ENCODE results near the gene PWWP2A. TPM values are rescaled to one million over a fixed set of nuclear protein-coding genes. Genes with fewer than 3 reads are reported as not detected.

Gene PWWP2A
- total RNA-seq, 1 experiment from 2014 or later, result 15.3 TPM

- BruUV-seq (replicated peaks), result no TSS peak
- H3K9ac ChIP-seq (ENCODE audit: low read length), result no peak overlapping the region
- H3K4me3 ChIP-seq (ENCODE audit: low read length), result no peak overlapping the region
- H3K27me3 ChIP-seq (ENCODE audit: low read length), result no peaks in the 10 kb centered on the region
- no peak overlapping the region for H3K27ac ChIP-seq (ENCODE audit: low read length)
- H3K4me2 ChIP-seq (ENCODE audit: low read length), result no peak overlapping the region
- intact Hi-C loops (cut with micrococcal nuclease), result no loop called here
- no peaks in the 10 kb centered on the region for H3F3A ChIP-seq (ENCODE audit: low read length, unreplicated experiment)
- no peaks in the 10 kb centered on the region for H3K9me3 ChIP-seq (ENCODE audit: low read length)
- ChIA-PET POLR2A (ENCODE audit: unreplicated experiment) (interaction anchor here (0.6 kb wide), 1 partner anchor 47 kb away, joined by 5 read pairs; no protein-coding TSS in a partner anchor), CTCF (no interaction called here)
- no peaks in the 10 kb centered on the region for H3K79me2 ChIP-seq (ENCODE audit: low read length)
- DNase-seq, result no peak
- H2AFZ ChIP-seq (ENCODE audit: low read length), result no peak overlapping the region
- H3K9me2 ChIP-seq (replicated peaks; ENCODE audit: low read length), result no peaks in the 10 kb centered on the region
- no peak for ATAC-seq
- no peak for TF ChIP-seq EZH2phosphoT487 (IDR thresholded peaks at IDR 0.05; ENCODE audit: borderline replicate concordance, low read length)
- no peak for TF ChIP-seq CTCF (conservative IDR thresholded peaks at IDR 0.05; ENCODE audit: low read depth, low read length)
- TF ChIP-seq EZH2 (IDR thresholded peaks at IDR 0.05; ENCODE audit: low read length, unreplicated experiment), result no peak
- no peaks in the 10 kb centered on the region for H4K20me1 ChIP-seq (ENCODE audit: low read length)
- H3K4me1 ChIP-seq (ENCODE audit: insufficient read depth, low read length), result peaks cover 13% of the 10 kb centered on the region
- no peaks in the 10 kb centered on the region for H3K36me3 ChIP-seq (ENCODE audit: low read depth, low read length)
Measured at GRCh38 chr5:160159991-160160792, 40.9 kb upstream of the PWWP2A start.

GRCh38 chr5:160158087-160158486 lies 38.8 kb upstream of the PWWP2A start:
- H3K4me1 ChIP-seq (ENCODE audit: insufficient read depth, low read length), result peaks cover 7% of the 10 kb centered on the region
- BruUV-seq (replicated peaks), result no TSS peak
- no peaks in the 10 kb centered on the region for H3F3A ChIP-seq (ENCODE audit: low read length, unreplicated experiment)
- ChIA-PET POLR2A (ENCODE audit: unreplicated experiment) (no interaction called here), CTCF (no interaction called here)
- H3K27me3 ChIP-seq (ENCODE audit: low read length), result no peaks in the 10 kb centered on the region
- intact Hi-C loops (cut with micrococcal nuclease), result loop anchor here (1.0 kb wide), 2 partner anchors 78 to 136 kb away; no protein-coding TSS in a partner anchor
- H3K9me2 ChIP-seq (replicated peaks; ENCODE audit: low read length), result no peaks in the 10 kb centered on the region
- no peak overlapping the region for H3K4me2 ChIP-seq (ENCODE audit: low read length)
- peak; percentile 80 for ATAC-seq
- TF ChIP-seq CTCF (conservative IDR thresholded peaks at IDR 0.05; ENCODE audit: low read depth, low read length), result peak; percentile 27; the same call in 1 of the 2 replicates
- no peak for TF ChIP-seq EZH2phosphoT487 (IDR thresholded peaks at IDR 0.05; ENCODE audit: borderline replicate concordance, low read length)
- TF ChIP-seq EZH2 (IDR thresholded peaks at IDR 0.05; ENCODE audit: low read length, unreplicated experiment), result no peak
- DNase-seq, result peak; percentile 12
- H3K4me3 ChIP-seq (ENCODE audit: low read length), result no peak overlapping the region
- no peaks in the 10 kb centered on the region for H4K20me1 ChIP-seq (ENCODE audit: low read length)
- H3K36me3 ChIP-seq (ENCODE audit: low read depth, low read length), result no peaks in the 10 kb centered on the region
- no peaks in the 10 kb centered on the region for H3K79me2 ChIP-seq (ENCODE audit: low read length)
- H3K9me3 ChIP-seq (ENCODE audit: low read length), result no peaks in the 10 kb centered on the region
- no peak overlapping the region for H2AFZ ChIP-seq (ENCODE audit: low read length)
- no peak overlapping the region for H3K27ac ChIP-seq (ENCODE audit: low read length)
- H3K9ac ChIP-seq (ENCODE audit: low read length), result no peak overlapping the region

Measured in PC-3 (cell line).